Measurements from ENCODE around the gene MAEA.
"Not testable (repeated sequence)": the region's sequence is repeated elsewhere in the genome, so short reads cannot be mapped to it uniquely, and the experiment has no call there.

MAEA gene

DNA sequence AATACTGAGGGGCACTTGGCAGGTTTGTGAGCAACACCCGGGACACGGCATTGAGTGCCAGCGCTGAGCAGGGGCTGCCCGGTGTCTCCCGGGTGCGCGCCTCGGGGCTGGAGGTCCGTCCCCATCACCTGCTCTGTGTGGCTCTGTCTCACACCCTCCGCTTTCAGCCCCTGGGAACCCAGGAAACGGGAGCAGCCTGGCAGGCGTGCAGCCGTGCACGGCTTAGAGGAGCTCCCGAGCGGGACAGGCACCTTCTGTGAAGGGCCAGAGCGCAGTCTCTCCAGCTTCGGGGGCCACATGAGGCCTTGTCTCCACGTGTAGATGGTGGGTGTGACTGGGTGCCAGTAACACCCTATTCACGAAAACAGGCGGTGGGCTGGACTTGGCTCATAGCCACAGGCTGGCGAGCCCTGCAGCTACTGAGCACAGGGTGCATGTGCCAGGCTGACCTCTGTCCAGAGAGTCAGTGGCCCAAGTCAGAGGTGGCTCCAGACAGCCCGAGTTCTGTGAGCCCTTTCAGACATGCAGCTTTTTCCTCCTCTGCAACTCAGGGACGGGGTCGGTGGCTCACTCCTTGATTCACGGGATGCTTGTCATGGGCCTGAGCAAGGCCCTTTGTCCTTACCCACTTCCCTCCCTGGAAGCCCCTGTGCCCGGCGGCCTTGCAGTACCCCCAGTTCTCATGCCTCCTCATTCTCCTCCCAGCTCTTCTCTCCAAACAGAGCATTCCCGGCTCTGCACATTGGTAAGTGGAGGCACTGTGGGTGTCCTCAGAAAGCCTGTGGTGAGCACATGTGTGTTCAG, 80.8 kb downstream of the MAEA start:
- H3K4me3 ChIP-seq (ENCODE audit: insufficient read depth, low read length, poor library complexity, severe bottlenecking), result no peak overlapping the region
- H3K9ac ChIP-seq (ENCODE audit: low read length), result no peak overlapping the region
- no peaks in the 10 kb centered on the region for H3K79me2 ChIP-seq (ENCODE audit: insufficient read depth, low read length)
- H3K9me3 ChIP-seq (ENCODE audit: insufficient read depth, low read length), result no peaks in the 10 kb centered on the region
- no peak overlapping the region for H3K4me2 ChIP-seq (ENCODE audit: low read depth, low read length, poor library complexity, severe bottlenecking)
- H3K36me3 ChIP-seq (ENCODE audit: low read length), result no peaks in the 10 kb centered on the region
- TF ChIP-seq CTCF (IDR thresholded peaks at IDR 0.05; ENCODE audit: insufficient read depth, low read length, poor library complexity, severe bottlenecking) (no peak), EZH2phosphoT487 (conservative IDR thresholded peaks at IDR 0.05; ENCODE audit: low read length) (no peak)
- no peak overlapping the region for H2AFZ ChIP-seq (ENCODE audit: low read depth, low read length, severe bottlenecking)
- H3K27ac ChIP-seq (ENCODE audit: low read depth, low read length), result no peak overlapping the region
- no peaks in the 10 kb centered on the region for H3K27me3 ChIP-seq (ENCODE audit: low read length)
- H3K9me2 ChIP-seq (replicated peaks; ENCODE audit: insufficient read depth, low read length), result no peaks in the 10 kb centered on the region
- no peaks in the 10 kb centered on the region for H3F3A ChIP-seq (ENCODE audit: insufficient read depth)
- H4K20me1 ChIP-seq (ENCODE audit: low read depth, low read length), result no peaks in the 10 kb centered on the region

DNA sequence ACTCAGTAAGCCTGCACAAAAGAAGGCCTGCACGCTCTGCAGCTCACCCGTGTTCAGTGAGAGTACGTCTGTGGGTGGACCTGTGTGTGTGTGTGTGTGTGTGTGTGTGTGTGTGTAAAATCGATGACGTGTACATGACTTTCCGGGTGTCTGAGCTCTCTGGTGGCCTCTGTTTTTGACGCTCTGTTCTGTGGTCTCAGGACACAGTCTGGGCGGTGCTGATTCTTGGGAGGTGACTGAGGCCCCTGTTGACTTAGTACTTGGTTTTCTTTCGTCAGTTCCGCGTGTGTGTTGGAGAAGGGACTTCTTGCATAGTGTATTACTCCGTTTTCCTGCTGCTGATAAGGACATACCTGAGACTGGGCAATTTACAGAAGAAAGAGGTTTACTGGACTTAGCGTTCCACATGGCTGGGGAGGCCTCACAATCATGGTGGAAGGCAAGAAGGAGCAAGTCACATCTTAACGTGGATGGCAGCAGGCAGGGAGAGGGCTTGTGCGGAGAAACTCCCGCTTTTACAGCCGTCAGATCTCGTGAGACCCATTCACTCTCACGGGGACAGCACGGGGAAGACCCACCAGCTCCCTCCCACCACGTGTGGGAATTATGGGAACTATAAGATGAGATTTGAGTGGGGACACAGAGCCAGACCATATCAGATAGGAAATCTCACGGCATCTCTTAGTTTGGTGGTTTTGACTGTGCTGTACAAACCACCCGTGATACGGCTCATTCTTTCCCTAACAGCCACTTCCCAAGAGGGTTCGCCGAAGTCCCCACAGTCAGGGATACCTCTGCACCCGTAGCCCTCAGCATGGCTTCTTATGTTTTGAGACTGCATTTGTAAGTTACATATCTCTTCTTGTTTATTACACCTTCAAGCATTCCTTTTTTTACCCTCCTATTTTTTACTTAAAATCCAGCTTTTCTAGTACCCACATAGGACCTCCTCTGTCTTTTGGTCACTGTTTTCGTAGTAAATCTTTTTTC, 81.8 kb downstream of the MAEA start:
- no peaks in the 10 kb centered on the region for H4K20me1 ChIP-seq (ENCODE audit: low read depth, low read length)
- no peaks in the 10 kb centered on the region for H3K9me3 ChIP-seq (ENCODE audit: insufficient read depth, low read length)
- H3K4me3 ChIP-seq (ENCODE audit: insufficient read depth, low read length, poor library complexity, severe bottlenecking), result no peak overlapping the region
- no peak overlapping the region for H3K27ac ChIP-seq (ENCODE audit: low read depth, low read length)
- no peaks in the 10 kb centered on the region for H3K9me2 ChIP-seq (replicated peaks; ENCODE audit: insufficient read depth, low read length)
- H3F3A ChIP-seq (ENCODE audit: insufficient read depth), result no peaks in the 10 kb centered on the region
- no peaks in the 10 kb centered on the region for H3K36me3 ChIP-seq (ENCODE audit: low read length)
- TF ChIP-seq CTCF (IDR thresholded peaks at IDR 0.05; ENCODE audit: insufficient read depth, low read length, poor library complexity, severe bottlenecking) (no peak), EZH2phosphoT487 (conservative IDR thresholded peaks at IDR 0.05; ENCODE audit: low read length) (no peak)
- H3K9ac ChIP-seq (ENCODE audit: low read length), result no peak overlapping the region
- H3K79me2 ChIP-seq (ENCODE audit: insufficient read depth, low read length), result no peaks in the 10 kb centered on the region
- no peak overlapping the region for H3K4me2 ChIP-seq (ENCODE audit: low read depth, low read length, poor library complexity, severe bottlenecking)
- no peak overlapping the region for H2AFZ ChIP-seq (ENCODE audit: low read depth, low read length, severe bottlenecking)
- H3K27me3 ChIP-seq (ENCODE audit: low read length), result no peaks in the 10 kb centered on the region

- not testable (repeated sequence) for H3K27ac ChIP-seq (ENCODE audit: low read depth, low read length); H3K36me3 ChIP-seq (ENCODE audit: low read length); H4K20me1 ChIP-seq (ENCODE audit: low read depth, low read length); H3K79me2 ChIP-seq (ENCODE audit: insufficient read depth, low read length); H3K4me2 ChIP-seq (ENCODE audit: low read depth, low read length, poor library complexity, severe bottlenecking); H3F3A ChIP-seq (ENCODE audit: insufficient read depth); H3K9me3 ChIP-seq (ENCODE audit: insufficient read depth, low read length); H3K4me3 ChIP-seq (ENCODE audit: insufficient read depth, low read length, poor library complexity, severe bottlenecking); H3K27me3 ChIP-seq (ENCODE audit: low read length); H2AFZ ChIP-seq (ENCODE audit: low read depth, low read length, severe bottlenecking); H3K9ac ChIP-seq (ENCODE audit: low read length); H3K9me2 ChIP-seq (replicated peaks; ENCODE audit: insufficient read depth, low read length)
Measured at GRCh38 chr4:1372576-1372975, 82.9 kb downstream of the MAEA start.
